ENCODE results near the gene NUP93.

GRCh38 chr16:56728027-56728426, 1.9 kb upstream of the NUP93 start:
- no peak for TF ChIP-seq CTCF (IDR thresholded peaks at IDR 0.05; ENCODE audit: poor library complexity)
- TF ChIP-seq EZH2 (IDR thresholded peaks at IDR 0.05; ENCODE audit: borderline replicate concordance), result no peak

Data from hepatocyte (in vitro differentiated cells).